BLaER1 treated with 17β-estradiol and CSF1 and Interleukin-3, amounts not matched to agents 10 nM and 100 nM (cell line): ENCODE data around the gene NEUROG3.

Experiments used
- H3K27ac ChIP-seq, 11 experiments: shearing (Covaris generic); formaldehyde crosslinking; 2 replicates each; pipeline ENCODE4 v1.8.1; 2022
- H3K27me3 ChIP-seq, 11 experiments: shearing (Covaris generic); formaldehyde crosslinking; 2 replicates each; pipeline ENCODE4 v1.8.1; 2022
- H3K36me3 ChIP-seq, 11 experiments: shearing (Covaris generic); formaldehyde crosslinking; 2 replicates each; pipeline ENCODE4 v1.8.1; 2022
- H3K4me1 ChIP-seq, 10 experiments: shearing (Covaris generic); formaldehyde crosslinking; 2 replicates each; pipeline ENCODE4 v1.8.1; 2022
- H3K4me2 ChIP-seq, 11 experiments: shearing (Covaris generic); formaldehyde crosslinking; 2 replicates each; pipeline ENCODE4 v1.8.1; 2022
- H3K4me3 ChIP-seq, 10 experiments: shearing (Covaris generic); formaldehyde crosslinking; 2 replicates each; pipeline ENCODE4 v1.8.1; 2022
- H3K9ac ChIP-seq, 11 experiments: shearing (Covaris generic); formaldehyde crosslinking; 2 replicates each; pipeline ENCODE4 v1.8.1; 2022
- H3K9me3 ChIP-seq, 11 experiments: shearing (Covaris generic); formaldehyde crosslinking; replicated peaks in 1 of 11; 2 replicates each; pipeline ENCODE4 v1.8.1; 2022
- H4K20me1 ChIP-seq, 11 experiments: shearing (Covaris generic); formaldehyde crosslinking; 2 replicates each; pipeline ENCODE4 v1.8.1; 2022
- Cebpa-rat ChIP-seq, 11 experiments: shearing (Covaris generic); IDR thresholded peaks; 2 replicates each; pipeline ENCODE4 v1.8.1; 2022

NEUROG3 gene

DNA sequence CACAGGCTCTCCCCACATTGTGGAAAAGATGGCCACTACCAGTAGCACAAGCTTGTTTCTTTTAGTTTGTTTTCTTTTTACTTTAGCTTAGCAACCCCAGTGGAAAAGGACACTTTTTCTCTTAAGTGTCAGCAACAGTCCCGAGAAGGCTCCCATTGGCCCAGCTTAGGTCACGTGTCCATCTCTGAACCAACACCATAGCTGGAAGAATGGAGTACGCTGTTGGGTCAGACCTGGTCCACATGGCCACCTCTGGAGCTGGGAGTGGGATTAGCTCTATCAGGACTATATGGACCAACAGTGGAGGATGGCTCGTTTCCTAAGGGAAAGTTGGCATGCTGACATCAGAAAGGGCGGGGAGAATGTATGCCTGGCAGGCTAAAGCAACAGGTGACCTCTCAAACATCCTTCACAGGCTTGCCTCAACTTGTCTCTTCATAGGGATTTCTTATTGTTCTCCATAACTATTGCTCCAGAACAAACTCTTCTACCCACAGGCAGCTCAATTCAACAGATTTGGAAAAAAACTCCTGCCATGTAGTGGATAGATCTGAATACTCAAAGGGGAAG, 27.6 kb upstream of the NEUROG3 start:
- Histone ChIP-seq H3K27me3 (no peaks in the 10 kb centered on the region), H4K20me1 (no peaks in the 10 kb centered on the region; a peak in 1 of 22 replicates), H3K4me1 (0 out of 20 replicates have a peak, but pooled peaks cover 0 to 4% (median 0%) of the 10 kb centered on the region in 10 experiments), H3K9me3 (peaks cover 0 to 11% (median 0%) of the 10 kb centered on the region in 11 experiments; a peak in 4 of 22 replicates), H3K27ac (no peak overlapping the region), H3K4me2 (peak overlapping the region in 1 of 11 experiments; percentile 11; a peak in 1 of 22 replicates), H3K9ac (no peak overlapping the region), H3K36me3 (no peaks in the 10 kb centered on the region), H3K4me3 (no peak overlapping the region)
- TF ChIP-seq Cebpa-rat (IDR thresholded peaks at IDR 0.05), result no peak

DNA sequence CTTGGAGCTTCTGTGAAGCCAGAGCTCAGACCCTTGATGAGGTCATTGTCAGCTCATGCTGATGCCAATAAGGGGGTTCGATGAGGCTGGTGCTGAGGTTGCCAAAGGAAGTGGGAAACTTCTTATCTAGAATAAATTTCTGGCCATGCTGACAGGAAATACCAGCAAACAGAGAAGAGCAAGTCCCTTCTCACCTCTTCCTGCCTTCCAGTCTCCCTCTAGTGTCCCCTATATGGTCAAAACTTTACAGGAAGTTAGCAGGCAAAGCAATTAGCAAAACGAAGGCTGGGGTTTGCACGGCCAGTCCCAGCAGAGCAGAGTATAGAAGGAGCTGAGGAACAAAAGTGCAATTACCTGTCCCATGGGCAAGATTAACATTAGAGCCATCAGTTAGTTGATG, 15.1 kb upstream of the NEUROG3 start:
- no peak for TF ChIP-seq Cebpa-rat (IDR thresholded peaks at IDR 0.05)
- Histone ChIP-seq H3K4me3 (no peak overlapping the region), H3K9me3 (peaks cover 0 to 11% (median 0%) of the 10 kb centered on the region in 11 experiments; a peak in 3 of 22 replicates), H3K36me3 (no peaks in the 10 kb centered on the region), H4K20me1 (no peaks in the 10 kb centered on the region; a peak in 1 of 22 replicates), H3K27me3 (no peaks in the 10 kb centered on the region; a peak in 1 of 22 replicates), H3K27ac (no peak overlapping the region), H3K4me1 (peaks cover 0 to 13% (median 6%) of the 10 kb centered on the region in 10 experiments; a peak in 11 of 20 replicates), H3K9ac (no peak overlapping the region), H3K4me2 (peak overlapping the region in 8 of 11 experiments; percentile 2 to 72 (median 27); a peak in 11 of 22 replicates)

DNA sequence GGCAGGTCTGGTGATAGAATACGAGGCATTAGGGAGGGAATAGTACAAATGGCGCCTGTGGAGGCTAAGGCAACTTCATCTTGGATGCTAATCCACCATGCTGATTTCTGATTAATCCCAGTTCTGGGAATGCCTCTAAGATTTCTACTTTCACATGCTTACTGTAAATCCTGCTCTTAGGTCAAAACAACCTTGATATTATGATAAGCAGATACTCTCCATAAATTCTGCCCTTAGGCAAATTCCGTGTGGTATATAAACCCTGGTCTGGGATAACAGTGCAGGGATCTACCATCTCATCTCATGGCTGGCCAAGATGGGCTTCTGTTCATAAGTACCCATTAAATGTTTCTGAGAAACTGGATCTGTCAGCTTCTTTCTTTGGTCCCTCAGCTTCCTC, 11.4 kb upstream of the NEUROG3 start:
- Histone ChIP-seq H3K4me1 (peaks cover 0 to 13% (median 6%) of the 10 kb centered on the region in 10 experiments; a peak in 11 of 20 replicates), H4K20me1 (peaks cover 0 to 4% (median 0%) of the 10 kb centered on the region in 11 experiments; a peak in 6 of 22 replicates), H3K27me3 (peaks cover 10 to 20% (median 19%) of the 10 kb centered on the region in 11 experiments), H3K36me3 (no peaks in the 10 kb centered on the region), H3K9ac (no peak overlapping the region), H3K27ac (no peak overlapping the region), H3K4me2 (no peak overlapping the region), H3K9me3 (peaks cover 0 to 21% (median 0%) of the 10 kb centered on the region in 11 experiments; a peak in 7 of 22 replicates), H3K4me3 (no peak overlapping the region)
- TF ChIP-seq Cebpa-rat (IDR thresholded peaks at IDR 0.05), result no peak

DNA sequence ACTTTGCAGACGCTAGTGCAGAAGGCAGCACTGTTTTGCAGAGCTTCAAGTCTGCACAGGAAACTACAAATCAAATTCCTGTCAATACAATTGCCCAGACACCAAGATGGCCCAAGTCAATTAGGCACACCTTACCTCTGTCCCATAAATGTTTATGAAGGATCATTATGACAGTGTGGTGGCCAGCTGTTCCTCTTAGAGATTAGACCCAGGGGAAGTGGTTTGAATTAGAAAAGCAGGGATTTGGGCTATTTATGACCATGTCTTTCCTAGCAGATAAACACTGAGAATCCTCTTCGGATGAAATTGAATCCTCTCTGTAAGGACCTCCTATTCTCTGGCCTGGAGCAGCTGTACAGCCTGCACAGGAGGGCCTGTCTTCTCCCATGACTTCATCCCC, 9.9 kb upstream of the NEUROG3 start:
- peaks cover 25 to 35% (median 34%) of the 10 kb centered on the region in 11 experiments for H3K27me3 ChIP-seq
- H3K4me1 ChIP-seq, result peaks cover 0 to 2% (median under 1%) of the 10 kb centered on the region in 10 experiments; a peak in 8 of 20 replicates

DNA sequence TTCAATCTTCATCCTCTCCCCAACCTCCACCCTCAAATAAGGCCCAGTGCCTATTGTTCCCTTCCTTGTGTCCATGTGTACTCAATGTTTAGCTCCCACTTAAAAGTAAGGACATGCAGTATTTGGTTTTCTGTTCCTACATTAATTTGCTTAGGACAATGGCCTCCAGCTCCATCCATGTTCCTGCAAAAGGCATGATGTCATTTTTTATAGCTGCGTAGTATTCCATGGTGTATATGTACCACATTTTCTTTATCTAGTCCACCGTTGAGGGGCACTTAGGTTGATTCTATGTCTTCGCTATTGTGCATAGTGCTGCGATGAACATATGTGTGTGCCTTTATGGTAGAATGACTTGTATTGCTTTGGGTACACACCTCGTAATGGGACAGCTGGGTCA, 7.2 kb upstream of the NEUROG3 start:
- peaks cover 52 to 62% (median 61%) of the 10 kb centered on the region in 11 experiments for H3K27me3 ChIP-seq
- no peak overlapping the region for H3K9ac ChIP-seq
- peaks cover 16 to 44% (median 32%) of the 10 kb centered on the region in 11 experiments; a peak in 21 of 22 replicates for H4K20me1 ChIP-seq
- H3K4me3 ChIP-seq, result no peak overlapping the region
- TF ChIP-seq Cebpa-rat (IDR thresholded peaks at IDR 0.05), result no peak
- H3K36me3 ChIP-seq, result no peaks in the 10 kb centered on the region; a peak in 1 of 22 replicates
- H3K4me1 ChIP-seq, result peaks cover 0 to 3% (median 0%) of the 10 kb centered on the region in 10 experiments; a peak in 1 of 20 replicates
- no peak overlapping the region for H3K4me2 ChIP-seq
- H3K27ac ChIP-seq, result no peak overlapping the region
- peaks cover 0 to 10% (median 0%) of the 10 kb centered on the region in 11 experiments; a peak in 5 of 22 replicates for H3K9me3 ChIP-seq

More for the DNA sequence above, 9.9 kb upstream of the NEUROG3 start:
- TF ChIP-seq Cebpa-rat (IDR thresholded peaks at IDR 0.05), result no peak
- Histone ChIP-seq H3K27ac (no peak overlapping the region), H3K4me3 (no peak overlapping the region), H3K9me3 (peaks cover 0 to 21% (median 0%) of the 10 kb centered on the region in 11 experiments; a peak in 7 of 22 replicates), H3K4me2 (no peak overlapping the region), H4K20me1 (peaks cover 0 to 18% (median 9%) of the 10 kb centered on the region in 11 experiments; a peak in 12 of 22 replicates), H3K36me3 (no peaks in the 10 kb centered on the region), H3K9ac (no peak overlapping the region)

DNA sequence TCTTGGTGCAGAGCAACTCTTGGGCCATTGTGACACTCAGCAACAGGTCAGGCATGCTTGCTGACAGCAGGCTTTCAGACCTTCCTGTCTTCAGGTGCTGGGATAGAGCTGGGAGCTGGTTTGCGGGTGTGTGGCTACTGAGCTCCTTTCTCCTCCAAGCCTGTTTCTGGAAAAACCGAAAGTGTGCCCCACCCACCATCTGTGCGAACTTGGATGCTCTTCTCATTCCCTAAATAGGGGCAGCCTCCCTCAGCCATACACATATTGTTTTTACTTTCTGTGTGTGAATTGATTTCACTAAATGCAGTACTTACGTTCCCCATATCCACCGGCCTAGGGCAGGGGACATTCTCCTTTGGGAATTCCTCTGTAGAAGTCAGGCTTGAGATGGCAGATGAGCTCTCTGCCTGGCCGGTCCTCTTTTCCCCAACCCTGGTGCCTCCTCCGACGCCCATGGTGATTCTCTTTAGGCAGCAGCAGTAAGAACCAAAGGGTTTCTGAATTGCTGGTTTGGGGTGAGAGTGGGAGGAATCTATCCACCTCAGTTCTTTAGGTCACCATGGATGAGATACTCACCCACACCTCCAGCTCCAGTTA, 6.3 kb upstream of the NEUROG3 start:
- peaks cover 25 to 53% (median 38%) of the 10 kb centered on the region in 11 experiments; a peak in 21 of 22 replicates for H4K20me1 ChIP-seq
- no peak overlapping the region for H3K4me2 ChIP-seq
- TF ChIP-seq Cebpa-rat (IDR thresholded peaks at IDR 0.05), result no peak
- no peak overlapping the region for H3K9ac ChIP-seq
- no peaks in the 10 kb centered on the region; a peak in 1 of 22 replicates for H3K36me3 ChIP-seq
- H3K27ac ChIP-seq, result no peak overlapping the region
- H3K4me1 ChIP-seq, result peaks cover 5 to 11% (median 6%) of the 10 kb centered on the region in 10 experiments
- no peak overlapping the region for H3K4me3 ChIP-seq
- H3K9me3 ChIP-seq, result peaks cover 0 to 10% (median 0%) of the 10 kb centered on the region in 11 experiments; a peak in 5 of 22 replicates
- peaks cover 60 to 70% (median 70%) of the 10 kb centered on the region in 11 experiments for H3K27me3 ChIP-seq

DNA sequence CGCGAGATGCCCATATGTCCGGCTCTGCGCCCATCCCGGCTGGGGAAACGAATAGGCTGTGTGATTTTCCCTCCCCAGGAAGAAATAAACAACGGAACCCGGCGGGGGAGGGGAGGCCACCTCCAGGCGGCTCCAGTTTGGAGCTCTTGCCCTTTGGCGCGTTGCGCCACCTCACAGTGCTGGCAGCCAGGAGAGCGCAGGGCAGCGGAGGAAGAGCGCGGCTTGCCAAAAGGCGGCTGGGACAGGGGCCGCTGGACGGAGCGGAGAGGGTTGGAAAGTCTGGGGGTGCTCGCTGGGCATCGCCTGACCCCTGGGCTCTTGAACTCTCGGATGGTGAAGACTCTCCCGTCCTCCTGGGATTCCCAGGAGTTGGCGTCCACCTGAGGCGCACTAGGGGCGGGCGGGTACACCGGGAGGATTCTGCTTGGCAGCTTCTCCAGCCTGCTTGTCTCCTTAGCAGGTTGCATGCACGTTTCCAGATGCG, 5.3 kb upstream of the NEUROG3 start:
- Histone ChIP-seq H3K9me3 (peaks cover 0 to 10% (median 0%) of the 10 kb centered on the region in 11 experiments; a peak in 5 of 22 replicates), H3K4me1 (peaks cover 15 to 22% (median 16%) of the 10 kb centered on the region in 10 experiments), H3K36me3 (no peaks in the 10 kb centered on the region; a peak in 1 of 22 replicates), H3K9ac (no peak overlapping the region), H4K20me1 (peaks cover 33 to 61% (median 48%) of the 10 kb centered on the region in 11 experiments; a peak in 21 of 22 replicates), H3K27ac (no peak overlapping the region), H3K4me2 (no peak overlapping the region), H3K27me3 (peaks cover 70 to 81% (median 80%) of the 10 kb centered on the region in 11 experiments), H3K4me3 (no peak overlapping the region)
- no peak for TF ChIP-seq Cebpa-rat (IDR thresholded peaks at IDR 0.05)

DNA sequence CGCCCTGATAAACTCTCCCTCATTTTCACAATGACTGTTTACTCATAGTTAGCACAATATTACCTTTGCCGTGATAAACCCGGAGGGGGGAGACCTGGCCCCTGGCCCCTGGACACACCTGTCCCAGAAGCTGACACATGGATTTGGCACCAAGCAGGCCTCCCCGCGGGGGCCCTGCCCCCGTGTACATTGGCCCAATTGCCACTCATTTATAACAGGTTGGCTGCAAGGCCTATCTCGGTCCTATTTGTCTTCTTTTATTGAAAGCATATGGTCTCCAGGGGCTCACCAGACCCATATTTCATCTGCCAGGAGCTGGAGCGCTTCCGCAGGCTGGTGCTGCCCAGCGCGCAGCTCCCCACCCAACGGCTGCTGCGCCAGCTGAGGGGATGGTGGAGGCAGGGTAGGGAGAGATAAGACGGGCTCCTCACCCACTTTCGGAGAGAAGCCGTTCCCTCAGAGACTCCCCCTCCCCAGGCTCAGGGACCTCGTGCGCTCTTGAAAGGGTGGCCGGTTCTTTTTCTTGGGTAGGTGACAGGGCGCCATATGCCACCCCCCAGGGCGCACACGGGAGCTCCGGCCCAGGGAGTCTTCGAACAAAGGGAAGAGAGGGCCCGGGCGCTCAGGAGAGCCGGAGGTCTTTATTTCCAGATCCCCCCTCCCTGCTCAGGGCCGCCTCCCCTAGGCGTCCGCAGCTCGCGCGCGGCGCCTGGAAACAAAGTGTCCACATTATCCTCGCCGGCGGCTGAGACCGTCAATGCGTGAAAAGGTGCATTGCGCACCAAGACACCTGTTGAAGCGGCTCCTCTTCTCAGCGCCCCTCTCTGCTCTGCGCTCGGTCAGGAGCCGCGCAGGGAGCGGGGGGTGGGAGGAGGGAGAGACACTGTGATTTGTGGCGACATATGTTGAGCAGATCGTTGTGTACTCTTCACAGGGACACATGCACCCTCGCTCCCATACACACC, 4.3 kb upstream of the NEUROG3 start:
- H3K4me3 ChIP-seq, result no peak overlapping the region

More for the DNA sequence above, 4.3 kb upstream of the NEUROG3 start:
- Histone ChIP-seq H3K4me2 (no peak overlapping the region), H3K9ac (no peak overlapping the region), H3K27ac (no peak overlapping the region), H3K27me3 (peaks cover 78 to 91% (median 90%) of the 10 kb centered on the region in 11 experiments), H3K4me1 (peaks cover 25 to 32% (median 26%) of the 10 kb centered on the region in 10 experiments), H3K36me3 (no peaks in the 10 kb centered on the region; a peak in 1 of 22 replicates), H4K20me1 (peaks cover 33 to 62% (median 48%) of the 10 kb centered on the region in 11 experiments; a peak in 21 of 22 replicates), H3K9me3 (peaks cover 0 to 15% (median 0%) of the 10 kb centered on the region in 11 experiments; a peak in 6 of 22 replicates)
- TF ChIP-seq Cebpa-rat (IDR thresholded peaks at IDR 0.05), result no peak
